Tibial nerve (tissue), 3 donors: ENCODE data around the gene PDX1.

Experiments used
- POLR2A ChIP-seq, 2 donors: fragments of 450-650 bp; IDR thresholded peaks; one replicate each; pipeline ENCODE4 v1.6.1; 2017; ENCODE audit warnings: antibody characterized with exemption in 2 of 2, mild to moderate bottlenecking in 2 of 2, moderate library complexity in 2 of 2
- TF ChIP-seq, protein P1 (sequence below), 5 experiments: fragments of 200-600 bp in 3 of 5; fragments of 450-650 bp in 2 of 5; sonication (generic) in 3 of 5; IDR thresholded peaks; one replicate each; pipeline ENCODE4 v1.5.1; 2016 to 2019; ENCODE audit warnings: antibody characterized with exemption in 5 of 5, mild to moderate bottlenecking in 3 of 5, moderate library complexity in 2 of 5

GRCh38 chr13:27933118-27933517, 13.3 kb downstream of the PDX1 start:
- TF ChIP-seq, protein P1, sequence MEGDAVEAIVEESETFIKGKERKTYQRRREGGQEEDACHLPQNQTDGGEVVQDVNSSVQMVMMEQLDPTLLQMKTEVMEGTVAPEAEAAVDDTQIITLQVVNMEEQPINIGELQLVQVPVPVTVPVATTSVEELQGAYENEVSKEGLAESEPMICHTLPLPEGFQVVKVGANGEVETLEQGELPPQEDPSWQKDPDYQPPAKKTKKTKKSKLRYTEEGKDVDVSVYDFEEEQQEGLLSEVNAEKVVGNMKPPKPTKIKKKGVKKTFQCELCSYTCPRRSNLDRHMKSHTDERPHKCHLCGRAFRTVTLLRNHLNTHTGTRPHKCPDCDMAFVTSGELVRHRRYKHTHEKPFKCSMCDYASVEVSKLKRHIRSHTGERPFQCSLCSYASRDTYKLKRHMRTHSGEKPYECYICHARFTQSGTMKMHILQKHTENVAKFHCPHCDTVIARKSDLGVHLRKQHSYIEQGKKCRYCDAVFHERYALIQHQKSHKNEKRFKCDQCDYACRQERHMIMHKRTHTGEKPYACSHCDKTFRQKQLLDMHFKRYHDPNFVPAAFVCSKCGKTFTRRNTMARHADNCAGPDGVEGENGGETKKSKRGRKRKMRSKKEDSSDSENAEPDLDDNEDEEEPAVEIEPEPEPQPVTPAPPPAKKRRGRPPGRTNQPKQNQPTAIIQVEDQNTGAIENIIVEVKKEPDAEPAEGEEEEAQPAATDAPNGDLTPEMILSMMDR (IDR thresholded peaks at IDR 0.05) = no peak
- TF ChIP-seq POLR2A (IDR thresholded peaks at IDR 0.05) = no peak
